Ascending aorta (tissue), 2 donors: ENCODE measurements around the gene TGFBRAP1. TPM values are rescaled to one million over a fixed set of nuclear protein-coding genes. Genes with fewer than 3 reads are reported as not detected.

ENCODE experiments used
- DNase-seq, 2 donors: peaks; one replicate each; pipeline ENCODE4 v3.0.0-alpha.2; 2019; ENCODE audit warnings: low spot score in 2 of 2
- H3K27ac ChIP-seq, 2 donors: fragments of 200-600 bp; sonication (generic); one replicate each; pipeline ENCODE4 v1.5.1; 2016 to 2017; ENCODE audit warnings: mild to moderate bottlenecking in 1 of 2
- H3K27me3 ChIP-seq: fragments of 200-600 bp; sonication (generic); one replicate; pipeline ENCODE4 v1.5.1; 2017
- H3K36me3 ChIP-seq, 2 donors: fragments of 200-600 bp; sonication (generic); one replicate each; pipeline ENCODE4 v1.5.1; 2016
- H3K4me1 ChIP-seq, 2 donors: fragments of 200-600 bp; sonication (generic); one replicate each; pipeline ENCODE4 v1.5.1; 2016 to 2017; ENCODE audit warnings: mild to moderate bottlenecking in 1 of 2
- H3K4me3 ChIP-seq, 2 donors: fragments of 200-600 bp; sonication (generic); one replicate each; pipeline ENCODE4 v1.5.1; 2016 to 2017; ENCODE audit warnings: mild to moderate bottlenecking in 1 of 2
- H3K9me3 ChIP-seq, 2 donors: fragments of 200-600 bp; sonication (generic); one replicate each; pipeline ENCODE4 v1.5.1; 2016
- CTCF ChIP-seq, 3 experiments: fragments of 200-600 bp in 2 of 3; fragments of 450-650 bp in 1 of 3; sonication (generic) in 2 of 3; IDR thresholded peaks; one replicate each; pipeline ENCODE4 v1.5.1; 2016 to 2019; ENCODE audit warnings: antibody characterized with exemption in 3 of 3, mild to moderate bottlenecking in 1 of 3, moderate library complexity in 1 of 3
- intact Hi-C: fragments of 100-400 bp; cut with DNase I; formaldehyde crosslinking; loops from one replicate; pipeline ENCODE4 v1.15.1; 2023
- total RNA-seq: library from RNA; depleted of rRNA; stranded (reverse); fragments of >200 nt; gene quantifications from one replicate; pipeline ENCODE4 v1.1.0, GENCODE V29; 2016

Gene TGFBRAP1
- total RNA-seq, 1 donor from 2014 or later = 30.1 TPM

DNA sequence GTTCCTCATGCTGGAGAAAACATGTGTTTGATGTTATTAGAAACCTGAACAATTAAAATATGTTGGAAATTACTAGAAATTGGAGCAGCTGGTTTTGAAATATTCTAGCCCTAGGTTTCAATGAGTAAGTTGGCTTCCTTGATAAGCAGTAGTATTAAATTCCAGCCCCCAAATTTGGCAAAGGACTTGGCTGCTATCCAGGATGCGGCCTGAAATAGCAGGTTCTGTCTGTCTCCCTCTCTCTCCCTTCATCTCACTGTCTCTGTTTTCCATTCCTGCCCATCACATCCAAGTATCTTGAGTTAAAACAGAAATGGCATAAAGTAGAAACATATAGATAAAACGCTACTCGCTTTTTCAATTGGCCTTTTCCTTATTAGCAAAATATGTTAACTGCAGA is 108.9 kb downstream of the TGFBRAP1 start:
- H3K9me3 ChIP-seq = no peaks in the 10 kb centered on the region
- DNase-seq = no peak
- H3K27me3 ChIP-seq = no peaks in the 10 kb centered on the region
- no peak overlapping the region for H3K4me3 ChIP-seq
- intact Hi-C loops = no loop called here
- H3K4me1 ChIP-seq = no peaks in the 10 kb centered on the region
- no peaks in the 10 kb centered on the region for H3K36me3 ChIP-seq
- no peak overlapping the region for H3K27ac ChIP-seq
- TF ChIP-seq CTCF (IDR thresholded peaks at IDR 0.05) = no peak

DNA sequence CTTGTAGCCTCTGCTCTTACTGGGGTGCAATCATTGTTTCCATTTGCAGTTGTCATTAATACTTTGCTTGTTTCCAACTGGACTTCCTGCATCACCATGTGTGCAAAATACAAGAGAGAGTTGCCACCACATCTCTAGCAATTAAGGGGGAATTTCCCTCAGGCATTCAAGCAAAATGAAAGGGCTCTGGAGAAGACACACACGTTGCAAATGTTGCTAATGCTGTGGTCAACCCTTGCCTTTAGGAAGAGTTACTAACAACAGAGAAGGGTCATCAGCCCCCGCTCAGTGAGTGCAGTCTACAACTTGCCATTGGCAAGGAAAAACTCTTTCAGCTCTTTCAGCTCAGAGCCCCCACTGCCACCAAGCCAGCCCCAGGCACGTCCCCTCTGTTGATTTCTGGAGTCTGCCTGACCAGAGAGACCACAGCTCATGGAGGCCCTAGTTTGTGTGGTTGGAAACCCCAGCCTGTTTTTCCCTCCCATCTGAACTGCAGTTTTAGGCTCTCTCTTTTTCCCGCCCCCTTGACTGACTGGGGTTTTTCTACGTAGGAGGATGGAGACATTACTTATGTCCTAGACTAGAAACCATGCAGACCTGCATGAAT is 113.8 kb downstream of the TGFBRAP1 start:
- H3K27ac ChIP-seq = no peak overlapping the region
- H3K4me1 ChIP-seq = no peaks in the 10 kb centered on the region
- H3K4me3 ChIP-seq = no peak overlapping the region
- H3K36me3 ChIP-seq = no peaks in the 10 kb centered on the region
- no peak for TF ChIP-seq CTCF (IDR thresholded peaks at IDR 0.05)
- DNase-seq = no peak
- no peaks in the 10 kb centered on the region for H3K9me3 ChIP-seq
- H3K27me3 ChIP-seq = no peaks in the 10 kb centered on the region
- intact Hi-C loops = no loop called here

Other genes with a start within 250 kb of the TGFBRAP1 start
- gene GPR45, start 88.0 kb downstream of the TGFBRAP1 start, total RNA-seq = not detected
- gene C2orf49, start 7.8 kb upstream of the TGFBRAP1 start, total RNA-seq = 12.2 TPM
- 175 TPM for gene FHL2, start 69.3 kb upstream of the TGFBRAP1 start, total RNA-seq